HepG2 (cell line): ENCODE data around the gene NEK8.
A peak's percentile ranks its signal among the peaks of the same experiment; 100 is the strongest.

Source experiments
- BATF2 ChIP-seq: sonication (generic); formaldehyde crosslinking; IDR thresholded peaks from 2 replicates; pipeline ENCODE4 v1.8.0; 2022; ENCODE audit warnings: mild to moderate bottlenecking, missing genetic modification reagents, moderate library complexity
- CAMTA2 ChIP-seq: sonication (generic); formaldehyde crosslinking; IDR thresholded peaks from 2 replicates; pipeline ENCODE4 v1.4.0; 2020; ENCODE audit warnings: mild to moderate bottlenecking, missing genetic modification reagents, borderline replicate concordance
- EZH2 ChIP-seq: conservative IDR thresholded peaks from 2 replicates; pipeline ENCODE4 v1.6.1; 2012; ENCODE audit warnings: mild to moderate bottlenecking, low read depth, low read length, moderate library complexity
- SAFB2 ChIP-seq: sonication (generic); formaldehyde crosslinking; IDR thresholded peaks from 2 replicates; pipeline ENCODE4 v1.5.1; 2020; ENCODE audit warnings: missing genetic modification reagents, low read depth, mild to moderate bottlenecking, borderline replicate concordance

- TF ChIP-seq SAFB2 (CRISPR knock-in tag), result no peak
- TF ChIP-seq CAMTA2 (CRISPR knock-in tag), result peak; percentile 36; the same call in 1 of the 2 replicates
- no peak for TF ChIP-seq BATF2 (CRISPR knock-in tag)
- TF ChIP-seq EZH2, result no peak
These were observed at the start of gene NEK8 for GRCh38 chr17:28728364-28729200.
